Colonic mucosa (tissue), 4 donors: ENCODE measurements around the gene SRD5A3. TPM values are rescaled to one million over a fixed set of nuclear protein-coding genes. Genes with fewer than 3 reads are reported as not detected.

Experiments used
- DNase-seq: peaks from one replicate; pipeline ENCODE4 v3.0.0-alpha.2; 2020
- H3K27ac ChIP-seq: fragments of 200-600 bp; one replicate; pipeline ENCODE4 v1.8.0; 2021
- H3K27me3 ChIP-seq: fragments of 200-600 bp; one replicate; pipeline ENCODE4 v1.8.0; 2021
- H3K36me3 ChIP-seq: fragments of 200-600 bp; one replicate; pipeline ENCODE4 v1.8.0; 2021
- H3K4me1 ChIP-seq: fragments of 200-600 bp; one replicate; pipeline ENCODE4 v1.8.0; 2021; ENCODE audit warnings: mild to moderate bottlenecking
- H3K4me3 ChIP-seq: fragments of 200-600 bp; one replicate; pipeline ENCODE4 v1.8.0; 2021
- H3K9ac ChIP-seq, 2 donors: one replicate each; pipeline ENCODE4 v1.7.0; 2013; ENCODE audit warnings: control low read depth in 2 of 2, low read depth in 2 of 2, low read length in 2 of 2
- H3K9me3 ChIP-seq: fragments of 200-600 bp; one replicate; pipeline ENCODE4 v1.8.0; 2021
- CTCF ChIP-seq: fragments of 200-600 bp; IDR thresholded peaks from one replicate; pipeline ENCODE4 v1.8.0; 2022; ENCODE audit warnings: antibody characterized with exemption, mild to moderate bottlenecking
- intact Hi-C: fragments of 100-400 bp; cut with DNase I; formaldehyde crosslinking; loops from one replicate; pipeline ENCODE4 v1.14.1; 2022
- total RNA-seq, 2 donors: library from RNA; stranded (reverse); fragmentation: NEBNext Ultra II Directional in 1 of 2; extraction: Animal tissue kit (Norgen Biotek cat#: 25700) in 1 of 2; gene quantifications; one replicate each; pipeline ENCODE4 v1.2.1, GENCODE V29; 2021
- donor health status: healthy.
- donor health status: DM: no; HTN: no; CAD: no.
- donor health status: DM: no; HTN: no; CAD: no.

The SRD5A3 gene
- total RNA-seq, 2 donors from 2014 or later, result 18.8 to 22.2 TPM

DNA sequence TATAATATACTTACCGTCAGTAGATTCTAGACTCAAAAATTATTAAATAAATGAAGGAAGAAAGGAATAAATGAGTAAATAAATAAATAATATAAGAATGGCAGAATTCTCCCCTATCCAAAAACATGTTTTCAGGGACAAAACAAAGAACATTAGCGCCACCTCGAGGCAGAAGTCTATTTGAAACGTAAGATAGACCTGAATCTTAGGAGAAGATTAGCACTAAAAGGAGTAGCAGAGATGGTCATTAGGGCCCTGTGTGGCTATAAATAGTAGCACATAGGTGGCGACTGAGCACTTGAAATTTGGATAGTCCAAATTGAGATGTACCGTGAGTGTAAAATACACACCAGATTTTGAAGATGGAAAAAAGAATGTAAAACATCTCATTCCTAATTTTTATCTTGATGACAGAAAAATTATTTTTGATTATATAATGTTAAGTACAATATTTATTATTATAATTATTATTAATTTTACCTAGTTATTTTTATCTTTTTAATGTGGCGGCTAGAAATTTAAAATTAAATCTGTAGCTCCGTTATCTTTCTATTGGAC lies 24.3 kb upstream of the SRD5A3 start:
- intact Hi-C loops, result loop anchor here (5.0 to 10.0 kb wide), 3 partner anchors 134 to 999 kb away; no protein-coding TSS in a partner anchor
- DNase-seq, result peak; percentile 81
- Histone ChIP-seq H3K9me3 (no peaks in the 10 kb centered on the region), H3K36me3 (no peaks in the 10 kb centered on the region), H3K27me3 (no peaks in the 10 kb centered on the region), H3K9ac (no peak overlapping the region), H3K4me1 (no peaks in the 10 kb centered on the region), H3K4me3 (no peak overlapping the region), H3K27ac (no peak overlapping the region)
- TF ChIP-seq CTCF, result peak; percentile 44

- Histone ChIP-seq H3K36me3 (no peaks in the 10 kb centered on the region), H3K27ac (no peak overlapping the region)
- intact Hi-C loops, result loop anchor here (5.0 to 10.0 kb wide), 3 partner anchors 136 to 1001 kb away; no protein-coding TSS in a partner anchor
Measured at GRCh38 chr4:55323375-55323774, 22.7 kb upstream of the SRD5A3 start.

DNA sequence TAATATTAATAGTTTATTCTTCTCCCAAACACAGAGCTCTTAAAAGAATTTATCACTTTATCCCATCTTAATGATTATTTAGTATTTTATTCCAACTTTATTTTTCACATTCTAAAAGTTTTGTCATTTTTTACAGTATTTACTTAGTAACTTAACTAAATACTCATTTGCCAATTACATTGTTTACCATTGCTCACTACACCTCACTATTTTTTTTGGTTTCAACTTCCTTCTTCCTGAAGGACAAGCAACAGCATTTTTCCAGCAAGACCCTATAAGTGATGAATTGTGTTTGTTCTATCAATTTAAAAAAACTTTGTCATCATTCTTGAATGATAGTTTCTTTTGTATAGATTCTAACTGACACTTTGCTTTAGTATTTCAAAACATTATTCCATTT lies 19.4 kb upstream of the SRD5A3 start:
- H3K36me3 ChIP-seq, result no peaks in the 10 kb centered on the region
- intact Hi-C loops, result loop anchor here (10.0 kb wide), 1 partner anchor 352 kb away; no protein-coding TSS in a partner anchor
- H3K27ac ChIP-seq, result no peak overlapping the region
- DNase-seq, result no peak
- H3K27me3 ChIP-seq, result no peaks in the 10 kb centered on the region
- H3K4me3 ChIP-seq, result no peak overlapping the region
- TF ChIP-seq CTCF, result no peak
- H3K9me3 ChIP-seq, result no peaks in the 10 kb centered on the region
- no peak overlapping the region for H3K9ac ChIP-seq
- no peaks in the 10 kb centered on the region for H3K4me1 ChIP-seq

More at GRCh38 chr4:55323375-55323774, 22.7 kb upstream of the SRD5A3 start:
- Histone ChIP-seq H3K9ac (no peak overlapping the region), H3K9me3 (no peaks in the 10 kb centered on the region), H3K27me3 (no peaks in the 10 kb centered on the region), H3K4me3 (no peak overlapping the region), H3K4me1 (no peaks in the 10 kb centered on the region)
- no peak for TF ChIP-seq CTCF
- DNase-seq, result no peak

DNA sequence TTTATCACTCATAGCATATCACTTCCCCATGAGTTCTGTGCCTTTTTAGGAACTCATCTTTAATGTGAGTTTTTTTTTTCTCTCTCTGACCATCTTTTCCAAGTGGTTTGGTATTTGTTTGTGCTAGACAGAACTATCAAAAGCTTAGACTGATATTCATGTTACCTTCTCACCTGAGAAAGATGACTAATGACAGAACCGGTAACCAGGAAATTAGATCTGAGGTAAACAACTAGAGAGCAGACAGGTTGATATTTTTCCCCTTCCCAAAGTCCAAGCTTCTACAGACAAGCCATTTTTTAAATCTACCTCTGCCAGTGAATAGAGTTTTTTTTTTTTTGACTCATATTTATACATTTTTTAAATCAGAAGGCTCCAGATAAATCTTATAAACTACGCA lies 17.0 kb upstream of the SRD5A3 start:
- Histone ChIP-seq H3K36me3 (no peaks in the 10 kb centered on the region), H3K4me3 (no peak overlapping the region), H3K27ac (peak overlapping the region; percentile 45), H3K27me3 (no peaks in the 10 kb centered on the region), H3K9ac (no peak overlapping the region), H3K4me1 (no peaks in the 10 kb centered on the region), H3K9me3 (no peaks in the 10 kb centered on the region)
- no peak for DNase-seq
- TF ChIP-seq CTCF, result no peak
- intact Hi-C loops, result loop anchor here (10.0 kb wide), 1 partner anchor 354 kb away; no protein-coding TSS in a partner anchor

DNA sequence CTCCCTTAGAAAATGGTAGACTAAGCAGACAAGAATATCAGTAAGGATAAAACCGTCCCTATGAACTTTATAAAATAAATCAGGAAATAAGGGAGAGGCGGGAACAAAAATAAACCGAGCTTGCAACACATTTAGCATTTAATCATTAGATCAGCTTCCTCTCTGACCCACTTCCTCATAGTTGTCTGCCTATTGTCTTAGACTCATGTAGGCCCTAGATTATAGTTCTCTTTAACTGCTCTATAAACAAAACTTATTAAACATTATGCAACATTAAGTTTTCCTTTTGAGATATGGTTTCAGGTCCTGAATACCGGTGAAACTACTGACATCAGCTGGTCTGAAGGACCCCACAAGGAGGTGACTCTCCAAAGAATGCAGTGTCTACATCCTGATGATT lies 15.8 kb upstream of the SRD5A3 start:
- DNase-seq, result no peak
- intact Hi-C loops, result no loop called here
- Histone ChIP-seq H3K9ac (no peak overlapping the region), H3K4me3 (no peak overlapping the region), H3K27me3 (no peaks in the 10 kb centered on the region), H3K27ac (peak overlapping the region; percentile 45), H3K9me3 (no peaks in the 10 kb centered on the region), H3K4me1 (no peaks in the 10 kb centered on the region), H3K36me3 (no peaks in the 10 kb centered on the region)
- no peak for TF ChIP-seq CTCF
